HG03064 (cell line): ENCODE data around the gene PIGN.

Source experiments
- ATAC-seq: cut with Tn5 transposase; IDR thresholded peaks from one replicate; pipeline ENCODE4 v1.9.1; 2021; ENCODE audit warnings: low read depth; ENCODE audit not compliant: unreplicated experiment

PIGN gene

GRCh38 chr18:62119884-62120283, 67.0 kb downstream of the PIGN start:
- no peak for ATAC-seq

GRCh38 chr18:62118328-62118727, 68.5 kb downstream of the PIGN start:
- no peak for ATAC-seq

DNA sequence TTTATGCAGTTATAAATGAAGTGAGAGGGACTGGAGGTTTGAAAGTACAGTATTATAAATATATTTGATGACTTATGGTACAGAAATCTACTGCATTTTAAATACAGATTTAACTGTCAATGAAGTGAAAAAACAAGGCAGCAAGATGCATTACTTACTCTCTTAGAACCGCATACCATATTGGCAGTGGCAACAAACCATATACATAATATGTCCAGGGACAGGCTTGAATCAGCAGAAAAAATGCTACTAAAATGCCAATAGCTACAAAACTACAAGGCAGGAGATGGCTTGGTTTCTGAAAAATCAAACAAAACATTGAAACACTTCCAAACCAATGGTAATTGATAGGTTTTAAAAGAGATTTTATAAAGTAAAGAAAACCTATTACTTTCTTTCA, 77.2 kb downstream of the PIGN start:
- no peak for ATAC-seq

GRCh38 chr18:62107881-62108280, 79.0 kb downstream of the PIGN start:
- ATAC-seq: no peak

GRCh38 chr18:62106271-62106670, 80.6 kb downstream of the PIGN start:
- no peak for ATAC-seq

GRCh38 chr18:62105376-62105775, 81.5 kb downstream of the PIGN start:
- ATAC-seq: no peak

- no peak for ATAC-seq
Observed at GRCh38 chr18:62102221-62102620, 84.6 kb downstream of the PIGN start.

- no peak for ATAC-seq
Observed at GRCh38 chr18:62101321-62101721, 85.5 kb downstream of the PIGN start.

GRCh38 chr18:62098960-62099359, 87.9 kb downstream of the PIGN start:
- no peak for ATAC-seq

DNA sequence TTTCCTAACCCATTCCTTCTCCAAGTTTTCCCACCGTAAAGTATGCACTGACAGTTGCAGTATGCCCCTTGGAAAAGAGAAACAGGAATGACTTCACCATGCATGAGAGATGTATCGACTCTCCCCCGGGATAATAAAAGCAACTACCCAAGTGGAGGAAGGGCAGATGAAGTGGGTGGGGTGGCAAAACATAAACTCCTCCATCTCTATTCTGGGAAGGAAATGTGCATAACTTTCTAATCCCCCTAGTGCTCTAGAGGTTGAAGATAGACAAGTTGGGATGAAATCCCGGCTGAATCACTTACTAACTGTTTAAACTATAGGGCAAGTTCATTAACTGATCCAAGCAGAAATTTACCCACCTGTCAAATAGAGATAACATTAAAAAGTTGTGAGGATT, 89.2 kb downstream of the PIGN start:
- ATAC-seq: no peak

GRCh38 chr18:62091487-62092120, 95.3 kb downstream of the PIGN start:
- no peak for ATAC-seq

DNA sequence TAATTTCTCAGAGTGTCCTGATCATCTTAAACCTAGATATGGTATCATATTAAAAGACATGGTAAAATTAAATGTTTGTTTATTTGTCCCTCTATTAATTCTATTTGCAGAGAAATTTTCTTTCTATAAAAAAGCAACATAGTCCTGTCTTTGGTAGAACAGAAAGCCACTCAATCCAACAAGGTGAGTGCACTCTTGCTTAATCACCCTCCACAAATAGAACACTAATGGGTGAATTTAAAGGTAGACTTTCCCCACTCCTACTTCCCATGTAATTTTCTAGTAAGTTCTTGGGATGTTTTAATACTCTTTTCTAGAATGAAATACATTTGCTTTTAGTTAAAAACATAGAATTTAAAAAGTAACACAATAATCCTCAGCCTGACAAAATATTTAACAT, 97.7 kb downstream of the PIGN start:
- no peak for ATAC-seq

DNA sequence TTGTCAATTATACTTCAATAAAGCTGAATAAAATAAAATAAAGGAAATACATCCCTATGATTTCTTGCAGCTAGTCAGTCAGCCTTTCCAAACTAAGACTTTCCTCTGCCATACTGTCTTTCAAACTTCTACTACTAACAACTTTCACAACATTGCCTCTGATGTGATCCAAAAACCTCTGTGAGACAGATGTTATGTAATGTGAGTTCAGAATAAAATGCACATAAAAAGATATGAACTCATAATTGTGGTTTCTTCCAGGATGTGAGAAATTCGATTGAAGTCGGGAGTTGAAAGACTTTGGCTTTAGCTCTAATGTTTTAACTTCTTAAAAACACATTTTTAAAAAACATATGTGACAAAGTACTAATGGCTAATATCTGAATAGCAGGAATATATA, 98.7 kb downstream of the PIGN start:
- no peak for ATAC-seq

DNA sequence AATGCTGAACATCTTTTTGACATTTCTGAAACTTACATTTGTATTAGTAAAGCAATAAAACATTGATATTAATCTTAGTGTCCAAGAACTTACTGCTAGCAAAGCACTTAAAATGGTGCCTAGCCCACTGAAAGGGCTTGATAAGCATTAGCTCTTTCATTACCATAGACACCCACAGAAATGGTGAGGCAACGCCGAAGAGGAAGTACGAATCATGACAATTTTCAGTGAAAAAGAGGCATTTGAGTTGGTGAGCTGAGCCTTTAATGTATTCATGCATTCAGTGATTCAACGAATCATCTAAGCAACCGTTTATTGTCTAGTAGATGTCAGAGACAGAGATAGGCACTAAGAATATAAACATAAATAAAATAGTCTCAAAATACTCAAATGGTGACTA, 101.1 kb downstream of the PIGN start:
- no peak for ATAC-seq

DNA sequence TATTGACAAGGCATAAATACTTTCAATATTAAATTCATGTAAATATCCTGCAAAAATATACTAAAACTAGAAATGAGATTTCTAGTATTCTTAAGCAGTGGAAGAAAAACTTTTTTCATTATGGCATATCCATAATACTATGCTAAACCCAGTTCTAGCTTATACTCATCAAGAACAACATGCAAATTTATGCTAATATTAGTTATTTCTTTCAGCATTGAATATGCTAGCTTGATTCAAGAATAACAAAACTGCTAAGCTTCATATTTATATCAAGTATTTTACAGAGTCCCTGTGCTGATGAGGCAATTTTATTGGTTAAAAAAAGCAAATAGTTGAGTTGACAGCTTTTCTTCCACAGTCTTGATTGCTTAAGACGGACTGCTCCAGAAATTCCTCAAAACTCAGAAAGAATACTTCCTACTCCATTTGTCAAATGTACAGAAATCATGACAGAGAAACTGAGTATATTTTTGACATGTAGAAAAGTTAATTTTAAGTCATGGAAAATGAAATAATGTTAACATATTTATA, 105.0 kb downstream of the PIGN start:
- ATAC-seq: no peak

DNA sequence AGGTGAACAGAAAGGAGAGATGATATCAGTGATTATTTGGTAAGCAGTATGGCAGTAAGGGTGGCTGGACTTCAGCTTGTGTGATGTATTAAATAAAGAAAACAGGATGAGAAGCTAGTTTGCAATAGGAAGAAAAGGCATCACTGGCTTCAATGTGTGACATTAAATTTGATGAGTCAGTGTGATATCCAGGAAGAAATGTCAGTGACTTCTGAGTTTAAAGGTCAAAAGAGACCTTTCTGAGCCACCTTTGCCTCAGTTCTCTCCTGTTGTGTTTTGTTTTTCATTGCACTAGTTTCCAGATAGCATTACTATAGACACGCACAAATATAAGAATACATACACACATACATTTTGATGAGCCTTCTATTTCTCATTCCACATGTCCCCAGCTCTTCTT, 105.6 kb downstream of the PIGN start:
- no peak for ATAC-seq

DNA sequence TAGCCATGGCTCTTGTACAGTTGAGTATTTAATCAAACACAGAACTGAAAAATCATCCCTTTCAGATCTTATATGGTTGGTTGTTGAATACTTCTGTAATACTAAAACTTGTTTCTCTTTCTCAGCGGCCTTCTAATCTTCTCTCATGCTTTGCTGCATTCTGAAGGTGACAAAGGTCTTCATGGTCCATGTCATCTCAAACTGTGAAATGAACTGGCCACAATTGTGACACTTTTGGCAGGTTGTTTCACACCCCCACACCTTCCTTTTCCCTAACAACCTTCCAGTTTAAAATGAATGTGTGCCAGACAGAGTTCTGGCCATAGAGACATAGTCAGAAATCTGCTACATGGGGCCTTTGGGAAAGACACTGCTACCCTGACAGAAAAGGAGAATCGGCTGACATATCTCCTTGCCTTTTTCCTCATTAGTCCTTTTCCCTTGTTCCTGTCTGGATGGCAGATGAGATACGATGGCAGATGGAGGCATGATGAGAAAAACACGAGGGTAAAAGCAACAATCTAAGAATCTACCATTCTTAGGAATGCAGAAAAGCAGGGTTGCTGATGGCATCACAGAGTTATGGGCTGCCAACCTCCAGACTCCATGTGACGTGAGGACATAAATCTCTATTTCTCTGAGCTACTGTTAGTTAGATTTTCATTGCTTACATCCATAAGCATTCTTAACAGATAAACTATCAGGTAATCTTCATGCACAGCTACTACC, 106.5 kb downstream of the PIGN start:
- ATAC-seq: no peak

- ATAC-seq: no peak
Observed at GRCh38 chr18:62073461-62074281, 113.2 kb downstream of the PIGN start.

GRCh38 chr18:62072370-62072769, 114.5 kb downstream of the PIGN start:
- no peak for ATAC-seq

DNA sequence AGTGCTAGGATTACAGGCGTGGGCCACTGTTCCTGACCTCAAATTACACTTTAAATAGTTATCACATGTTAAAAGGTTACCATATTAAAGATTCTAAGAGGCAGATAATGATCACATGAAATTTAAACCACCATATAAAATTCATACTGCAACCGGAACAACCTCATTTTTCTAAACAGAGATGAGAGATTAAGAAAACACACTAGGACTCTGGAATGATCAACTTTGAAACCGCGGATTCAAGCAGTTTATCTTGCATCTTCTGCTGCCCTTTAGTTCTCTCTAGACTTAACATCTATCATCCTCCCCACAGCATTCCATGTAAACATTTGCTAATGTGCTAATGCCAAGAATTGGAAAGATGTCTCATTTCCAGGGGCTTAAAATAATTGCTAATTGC, 115.8 kb downstream of the PIGN start:
- ATAC-seq: no peak

- ATAC-seq: no peak
Observed at GRCh38 chr18:62070302-62070701, 116.6 kb downstream of the PIGN start.
